NCI-H524 treated with DMSO at 0.1 percent for 48 hours (cell line): Measurements from ENCODE around the gene AUTS2.

Source experiments
- DNase-seq: peaks from one replicate; lab custom pipeline; 2025; lab: John Stamatoyannopoulos, UW

The AUTS2 gene

DNA sequence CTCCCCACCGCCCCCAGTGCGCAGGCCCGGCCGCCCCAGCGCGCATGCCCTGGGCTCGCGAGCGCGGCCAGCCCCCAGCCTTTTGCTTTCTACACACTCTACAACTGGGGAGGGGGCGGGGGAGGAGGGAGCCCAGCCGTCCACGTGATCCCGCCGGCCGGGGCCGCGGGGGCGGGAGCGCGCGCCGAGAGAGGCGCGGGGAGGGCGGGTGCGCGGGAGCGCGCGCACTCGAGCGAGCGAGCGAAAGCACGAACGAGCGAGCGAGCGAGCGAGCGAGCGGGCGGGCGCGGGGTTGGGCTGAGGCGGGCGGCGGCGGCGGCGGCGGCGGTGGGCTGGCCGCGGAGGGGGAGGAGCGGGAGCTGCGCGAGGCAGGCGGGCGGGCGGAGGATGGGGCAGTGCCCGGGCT is at the start of gene AUTS2:
AUTS2 (plus strand) TSS at position 395 of the 406 bp plus-strand sequence. CDS start 1,179 bp downstream, outside the sequence.
- peak; percentile 18 for DNase-seq

DNA sequence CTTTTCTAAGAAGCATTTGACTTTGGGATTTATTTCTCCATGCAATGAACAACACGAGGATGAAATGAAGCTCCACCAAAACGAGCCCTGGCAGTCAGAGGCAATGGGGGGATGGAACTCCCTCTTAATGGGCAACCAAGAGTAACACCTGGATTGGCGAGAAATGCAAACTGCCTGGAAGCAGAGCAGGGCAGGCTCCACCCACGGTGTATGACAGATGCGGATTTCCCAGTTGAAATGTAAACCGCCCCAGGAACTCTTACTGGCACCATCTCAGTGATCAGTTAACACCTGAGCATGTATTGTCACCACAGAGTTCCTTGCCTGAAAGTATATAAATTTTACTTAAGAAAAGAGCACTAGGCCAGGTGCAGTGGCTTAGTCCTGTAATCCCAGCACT is 47.3 kb upstream of the AUTS2 start:
- no peak for DNase-seq

DNA sequence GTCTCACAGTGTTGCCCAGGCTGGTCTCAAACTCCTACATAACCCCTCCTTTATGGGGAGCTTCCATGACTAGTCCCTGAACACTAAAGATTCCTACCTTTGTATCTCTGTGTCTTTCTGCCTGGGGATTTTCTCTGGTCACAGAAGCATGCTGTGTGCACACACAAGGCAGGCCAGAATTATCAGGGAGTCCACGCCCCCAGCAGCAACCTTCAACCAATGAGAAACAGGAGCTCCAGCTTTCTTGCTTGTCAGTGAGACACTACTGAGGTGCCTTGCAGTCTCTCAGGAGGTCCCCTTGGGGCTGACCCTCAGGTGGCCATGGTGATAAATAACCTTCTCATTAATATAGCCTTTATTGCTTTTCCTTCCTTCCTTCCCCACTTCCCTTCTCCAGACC is 45.1 kb upstream of the AUTS2 start:
- DNase-seq = no peak

DNA sequence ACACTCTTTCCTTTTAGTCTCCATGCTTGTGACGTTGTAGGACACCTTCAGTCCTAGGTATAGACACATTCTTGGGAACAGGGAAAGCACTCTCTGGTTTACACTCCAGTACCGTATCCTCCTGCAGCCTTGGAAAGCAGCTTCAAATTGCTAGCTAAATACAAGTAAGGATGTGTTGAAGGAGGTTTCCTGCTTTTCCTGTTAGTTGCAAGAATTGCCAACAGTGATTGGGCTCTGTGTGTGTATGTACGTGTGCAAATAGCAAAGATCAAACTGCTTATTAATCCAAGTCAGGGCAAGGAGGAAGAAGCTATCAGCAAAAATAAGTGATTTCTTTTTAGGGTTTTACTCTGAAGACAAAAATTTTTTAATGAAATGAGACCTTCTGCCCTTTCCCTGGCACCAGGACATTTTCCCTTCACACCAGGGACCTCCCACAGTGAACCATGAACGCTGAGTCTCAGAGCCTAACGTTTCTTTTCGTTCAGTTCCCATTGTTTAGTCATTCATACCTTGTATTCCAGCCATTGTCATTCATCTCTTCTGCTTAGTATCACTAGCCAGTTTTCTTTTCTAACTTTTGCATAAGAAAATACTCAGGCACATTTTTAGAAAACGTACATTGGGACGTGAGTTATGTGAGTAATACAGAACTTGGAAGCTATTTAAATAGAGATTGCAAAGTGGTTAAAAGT is 36.9 kb upstream of the AUTS2 start:
- DNase-seq = no peak

DNA sequence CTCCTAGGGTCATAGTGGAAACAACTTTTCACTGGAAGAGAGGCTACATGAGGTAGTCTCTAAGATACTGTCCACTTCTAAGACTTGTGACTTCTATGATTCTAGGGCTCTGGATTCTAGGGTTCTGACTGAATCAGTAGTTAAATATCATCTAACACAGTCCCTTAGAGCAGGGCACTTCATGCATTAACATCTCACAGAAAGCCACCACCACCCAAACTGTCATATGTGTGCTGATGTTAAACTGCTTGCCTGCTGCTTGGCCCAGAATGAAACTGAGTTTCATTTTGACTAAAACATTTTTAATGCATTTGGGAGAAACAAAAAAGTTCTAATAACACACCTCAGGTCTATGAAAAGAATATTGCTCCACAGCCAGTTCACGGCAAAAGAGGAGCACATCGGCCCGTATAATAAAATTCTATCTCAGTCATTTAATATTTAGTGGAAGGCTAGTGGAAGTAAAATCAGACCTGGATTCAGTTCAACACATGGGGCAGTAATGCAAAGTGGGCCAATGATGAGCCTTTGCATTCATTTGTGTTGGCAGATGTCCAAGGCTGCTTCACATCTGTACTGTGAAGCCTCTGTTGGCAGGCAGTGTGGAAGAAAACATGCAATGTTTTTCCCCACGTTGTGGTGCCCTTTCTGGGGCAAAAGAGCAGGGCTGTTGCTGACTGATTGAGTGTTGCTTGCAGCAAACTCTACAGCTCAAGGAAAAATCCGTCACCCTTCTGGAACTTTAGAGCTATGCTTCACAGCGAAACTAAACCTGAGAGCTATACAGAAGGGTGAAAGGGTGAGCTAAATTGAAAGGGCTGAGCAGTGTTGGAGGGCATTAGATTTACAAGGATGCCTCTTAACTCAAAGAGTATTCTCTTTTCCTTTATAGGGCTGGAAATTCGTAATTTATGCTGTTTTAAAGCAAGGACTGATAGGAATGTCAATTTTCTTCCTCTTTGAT is 33.5 kb upstream of the AUTS2 start:
- peak; percentile 24 for DNase-seq

DNA sequence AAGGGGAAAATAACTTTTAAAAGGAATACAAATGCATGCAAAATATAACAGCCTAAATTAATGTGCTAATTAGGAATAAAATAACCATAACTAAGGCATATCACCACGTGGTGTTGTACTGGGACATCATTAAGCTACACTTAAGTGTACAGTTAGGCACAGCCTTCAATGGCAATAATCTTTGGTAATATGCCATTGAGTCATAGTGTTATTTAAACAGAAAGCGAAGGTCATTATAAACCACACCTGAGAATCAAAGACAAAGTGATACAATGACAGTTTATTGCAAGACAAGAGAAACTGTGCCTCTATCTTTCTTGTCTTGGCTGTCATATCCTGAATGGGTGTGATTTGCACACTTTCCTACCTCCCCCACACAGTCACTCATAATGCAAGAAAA is 30.5 kb upstream of the AUTS2 start:
- no peak for DNase-seq

DNA sequence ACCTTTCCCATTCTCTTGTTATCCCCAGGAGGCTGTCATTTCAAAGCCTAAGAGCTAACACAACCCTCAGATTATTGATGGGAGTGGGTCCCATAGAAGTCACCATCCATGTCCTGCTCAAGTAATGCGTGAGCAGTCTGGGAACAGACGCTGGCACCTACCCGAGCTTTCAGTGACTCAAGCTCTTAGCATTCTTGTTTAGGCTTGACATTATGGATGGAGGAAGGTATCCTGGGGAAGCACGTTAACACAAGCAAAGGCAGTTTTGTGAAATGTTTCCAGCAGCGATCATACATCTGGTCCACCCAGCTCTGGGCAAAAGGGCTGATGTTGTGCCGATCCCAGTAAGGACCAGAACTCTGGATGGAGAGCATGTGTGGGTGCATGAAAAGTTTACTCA is 30.0 kb upstream of the AUTS2 start:
- no peak for DNase-seq

DNA sequence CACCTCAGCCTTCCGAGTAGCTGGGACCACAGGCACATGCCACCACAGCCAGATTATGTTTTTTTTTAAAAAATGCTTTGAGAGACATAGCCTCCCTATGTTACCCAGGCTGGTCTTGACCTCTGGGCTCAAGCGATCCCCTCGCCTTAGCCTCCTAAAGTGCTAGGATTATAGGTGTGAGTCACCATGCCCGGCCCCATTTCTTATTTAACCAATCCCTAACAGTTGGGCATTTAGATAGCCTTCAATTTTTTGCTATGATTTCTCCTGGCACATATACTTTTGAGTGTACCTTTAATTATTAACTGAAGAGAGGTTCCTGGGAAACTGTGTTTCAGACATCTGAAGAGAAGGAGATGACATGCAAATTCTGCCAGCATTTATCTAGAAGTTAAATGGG is 22.6 kb upstream of the AUTS2 start:
- no peak for DNase-seq

DNA sequence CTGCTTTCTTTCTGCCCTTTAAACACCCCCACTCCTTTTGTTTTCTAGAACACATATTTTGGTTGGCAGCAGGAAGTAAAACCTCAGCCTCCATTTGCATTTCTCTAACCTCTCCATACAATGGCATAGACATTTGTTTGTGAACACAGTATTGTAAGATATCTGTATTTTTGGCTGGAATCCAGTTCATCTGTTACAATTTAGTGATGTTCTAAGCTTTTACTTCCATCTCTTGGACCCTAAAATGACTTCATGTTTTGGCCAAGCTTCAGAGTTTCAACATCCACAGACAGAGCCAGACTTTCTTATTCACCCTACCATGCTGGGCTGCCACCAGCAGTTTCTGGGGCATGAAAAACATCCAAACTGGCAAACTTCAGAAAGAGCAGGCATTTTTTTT is 21.1 kb upstream of the AUTS2 start:
- no peak for DNase-seq

DNA sequence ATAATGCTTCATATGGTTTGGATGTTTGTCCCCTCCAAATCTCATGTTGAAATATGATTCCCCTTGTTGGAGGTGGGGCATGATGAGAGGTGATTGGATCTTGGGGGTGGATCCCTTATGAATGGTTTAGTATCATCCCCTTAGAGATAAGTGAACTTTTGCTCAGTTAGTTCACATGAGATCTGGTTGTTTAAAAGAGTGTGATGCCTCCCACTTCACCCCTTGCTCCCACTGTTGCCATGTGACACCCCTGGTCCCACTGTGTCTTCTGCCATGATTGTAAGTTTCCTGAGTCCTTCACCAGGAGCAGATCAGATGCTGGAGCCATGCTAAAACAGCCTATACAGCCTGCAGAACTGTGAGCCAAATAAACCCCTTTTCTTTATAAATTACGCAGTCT is 13.1 kb upstream of the AUTS2 start:
- DNase-seq = no peak

DNA sequence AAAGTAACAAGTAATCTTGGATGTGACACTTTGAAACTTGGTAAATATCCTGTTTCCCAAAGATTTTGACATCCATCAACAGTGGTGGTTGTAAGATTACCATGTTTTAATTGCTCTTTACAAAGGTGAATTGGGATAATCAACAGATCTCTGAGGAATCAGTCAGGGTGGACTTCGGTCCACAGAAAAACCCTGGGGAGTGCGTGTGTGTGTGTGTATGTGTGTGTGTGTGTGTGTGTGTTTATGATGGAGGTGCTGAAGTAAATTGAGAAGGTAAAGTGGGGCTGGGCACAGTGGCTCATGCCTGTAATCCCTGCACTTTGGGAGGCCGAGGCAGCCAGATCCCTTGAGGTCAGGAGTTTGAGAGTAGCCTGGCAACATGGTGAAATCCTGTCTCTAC is 12.0 kb upstream of the AUTS2 start:
- no peak for DNase-seq

DNA sequence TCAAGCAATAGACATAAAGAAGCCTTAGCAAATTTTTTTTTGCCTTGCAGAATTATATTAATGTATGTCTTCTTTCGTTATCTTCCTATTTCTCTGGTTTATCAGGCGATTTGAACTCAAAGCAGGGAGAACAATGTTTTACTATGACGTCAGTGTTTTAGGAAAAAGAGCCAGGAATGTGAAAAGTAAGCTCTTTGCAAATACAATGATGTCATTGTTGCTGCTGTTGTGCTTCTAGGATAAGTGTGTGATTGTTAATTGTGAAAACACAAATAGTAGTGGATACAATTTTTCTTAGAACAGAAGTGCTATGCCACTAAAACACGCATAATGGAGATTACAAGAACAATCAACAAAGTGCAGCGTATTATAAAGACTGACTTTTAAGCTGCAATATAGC is 9.5 kb upstream of the AUTS2 start:
- no peak for DNase-seq

DNA sequence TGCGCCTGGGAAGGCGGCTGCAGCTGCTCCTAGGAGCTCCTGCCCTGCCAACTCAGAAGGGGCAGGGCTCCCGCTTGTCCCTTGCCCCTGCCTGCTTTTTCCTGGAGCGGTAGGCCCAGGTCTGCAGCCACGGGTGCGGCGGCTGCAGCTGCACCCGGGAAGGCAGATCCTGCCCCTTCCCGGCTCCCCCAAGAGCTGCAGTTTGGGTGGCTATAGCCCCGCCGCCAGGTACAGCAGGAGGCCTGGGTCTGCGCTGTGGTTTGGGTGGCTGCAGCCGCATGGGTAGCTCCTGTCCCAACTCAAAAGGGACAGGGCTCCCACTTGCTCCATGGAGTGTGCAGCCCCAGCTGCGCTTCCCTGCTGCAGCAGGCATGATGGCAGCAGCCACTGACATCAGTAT is 6.5 kb upstream of the AUTS2 start:
- DNase-seq = no peak

DNA sequence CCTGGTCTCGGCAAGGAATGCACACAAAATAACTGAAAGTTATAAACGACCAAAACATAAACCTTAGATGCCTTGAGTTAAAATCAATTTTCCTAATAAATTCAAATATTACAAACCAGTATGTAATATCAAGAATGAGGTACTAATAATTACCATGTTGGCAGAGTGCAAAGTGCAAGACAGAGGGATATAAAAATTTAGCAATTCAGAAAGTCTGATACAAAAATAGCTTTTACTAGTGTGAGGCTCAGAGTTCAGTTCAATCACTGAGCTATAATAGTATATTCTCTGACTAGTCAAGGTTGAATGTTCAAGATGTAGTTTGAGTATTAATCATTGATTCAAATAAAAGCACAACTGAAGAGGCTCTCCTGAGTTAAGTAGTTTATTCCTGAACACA is 4.8 kb upstream of the AUTS2 start:
- DNase-seq = no peak

DNA sequence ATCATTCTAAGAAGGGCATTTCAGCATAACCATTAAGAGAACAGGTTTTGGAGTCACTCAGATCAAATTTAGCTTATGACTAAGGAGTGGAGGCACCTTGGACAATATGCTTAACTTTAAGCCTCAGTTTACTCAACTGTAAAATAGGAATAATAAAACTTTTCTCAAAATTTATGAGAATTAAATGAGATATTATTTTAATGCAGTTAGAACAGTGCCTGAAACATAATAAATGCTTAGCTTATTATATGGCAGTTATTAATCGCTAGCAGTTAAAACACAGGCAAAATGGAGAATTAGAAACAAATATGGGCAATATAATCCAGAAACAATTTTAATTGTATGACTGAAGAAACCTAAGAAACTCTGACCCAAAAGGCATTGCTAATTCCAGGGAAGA is 2.9 kb upstream of the AUTS2 start:
- DNase-seq = no peak

DNA sequence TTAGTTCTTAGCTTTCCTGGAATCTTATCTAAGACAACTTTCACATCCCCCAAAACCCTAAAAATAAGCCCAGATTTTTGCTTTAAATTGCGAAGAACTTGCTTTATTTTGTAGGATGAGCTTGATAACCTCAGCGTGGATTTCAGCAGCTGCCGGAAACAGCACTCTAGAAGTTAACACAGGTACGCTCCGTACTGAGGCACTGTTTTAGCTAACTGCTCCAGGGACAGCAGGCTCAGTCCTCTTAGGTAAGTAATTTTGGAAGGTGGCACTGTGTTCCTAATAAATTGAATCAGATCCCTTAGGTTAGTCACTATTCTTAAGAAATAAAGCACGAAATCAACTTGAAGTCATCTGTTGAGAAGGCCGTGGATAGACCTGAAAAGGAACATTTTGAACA is 2.2 kb upstream of the AUTS2 start:
- DNase-seq = no peak

DNA sequence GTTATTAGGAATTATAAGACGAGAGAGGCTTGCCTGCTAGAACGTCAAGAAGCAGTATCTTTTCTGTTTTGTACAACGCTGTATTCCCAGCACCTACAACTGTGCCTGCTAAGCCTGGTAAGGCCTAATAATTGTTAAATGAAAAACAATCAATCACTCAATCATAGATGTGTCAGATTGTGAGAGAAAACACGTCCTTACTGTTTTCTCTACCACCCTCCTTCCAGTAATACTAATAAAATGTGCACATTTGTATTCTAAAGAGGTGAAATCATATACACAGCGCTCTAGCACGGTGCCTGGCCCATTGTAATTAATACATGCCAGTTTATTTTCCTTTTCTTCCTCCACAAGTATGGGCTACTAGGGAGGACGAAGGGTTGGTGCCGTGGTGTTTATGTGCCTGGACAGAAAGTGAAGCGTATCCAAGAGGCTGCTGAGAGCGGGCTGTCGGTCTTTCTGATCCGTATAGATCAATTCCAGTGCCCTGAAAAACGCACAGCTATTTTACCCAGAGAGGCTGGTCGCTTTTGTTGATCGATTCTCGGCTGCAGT is 1.5 kb upstream of the AUTS2 start:
- DNase-seq = no peak

DNA sequence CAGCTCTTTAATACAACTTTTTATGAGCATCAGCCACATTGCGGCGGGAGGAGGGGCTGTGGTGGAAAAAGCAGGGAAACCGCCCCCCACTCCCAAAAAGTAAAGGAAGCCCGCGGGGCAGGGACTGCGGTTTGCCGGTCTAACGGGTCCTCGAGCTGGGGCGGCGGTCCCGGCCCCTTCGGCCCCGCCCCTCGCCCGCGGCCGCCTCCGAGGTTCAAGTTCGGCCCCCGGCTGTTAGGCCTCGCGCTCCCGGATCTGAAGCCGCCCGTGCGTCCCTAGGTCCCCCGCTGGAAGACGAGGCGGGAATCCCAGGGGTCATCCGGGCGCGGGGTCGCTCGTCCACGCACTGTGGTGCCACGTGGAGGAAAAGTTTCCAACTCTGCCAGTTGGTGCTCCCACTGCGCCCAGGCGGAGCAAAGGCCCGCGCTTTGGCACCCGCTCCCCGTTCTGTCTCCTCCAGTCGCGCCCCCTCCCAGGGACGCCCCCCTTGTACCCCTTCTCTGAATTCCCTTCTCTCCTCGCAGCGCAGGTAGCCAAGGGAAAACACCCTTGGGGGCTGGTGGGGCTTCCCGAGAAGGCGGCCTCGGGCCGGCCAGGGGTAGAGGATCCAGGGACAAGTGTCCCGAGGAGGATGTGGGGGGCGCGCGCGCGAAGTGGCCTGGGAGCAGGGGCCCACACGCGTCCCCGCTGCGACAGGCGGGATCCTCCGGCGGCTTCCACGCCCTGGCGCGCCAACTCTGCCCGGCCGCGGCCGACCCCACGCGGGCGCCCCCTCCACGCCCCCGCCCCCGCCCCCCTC is 798 bp upstream of the AUTS2 start:
- no peak for DNase-seq

DNA sequence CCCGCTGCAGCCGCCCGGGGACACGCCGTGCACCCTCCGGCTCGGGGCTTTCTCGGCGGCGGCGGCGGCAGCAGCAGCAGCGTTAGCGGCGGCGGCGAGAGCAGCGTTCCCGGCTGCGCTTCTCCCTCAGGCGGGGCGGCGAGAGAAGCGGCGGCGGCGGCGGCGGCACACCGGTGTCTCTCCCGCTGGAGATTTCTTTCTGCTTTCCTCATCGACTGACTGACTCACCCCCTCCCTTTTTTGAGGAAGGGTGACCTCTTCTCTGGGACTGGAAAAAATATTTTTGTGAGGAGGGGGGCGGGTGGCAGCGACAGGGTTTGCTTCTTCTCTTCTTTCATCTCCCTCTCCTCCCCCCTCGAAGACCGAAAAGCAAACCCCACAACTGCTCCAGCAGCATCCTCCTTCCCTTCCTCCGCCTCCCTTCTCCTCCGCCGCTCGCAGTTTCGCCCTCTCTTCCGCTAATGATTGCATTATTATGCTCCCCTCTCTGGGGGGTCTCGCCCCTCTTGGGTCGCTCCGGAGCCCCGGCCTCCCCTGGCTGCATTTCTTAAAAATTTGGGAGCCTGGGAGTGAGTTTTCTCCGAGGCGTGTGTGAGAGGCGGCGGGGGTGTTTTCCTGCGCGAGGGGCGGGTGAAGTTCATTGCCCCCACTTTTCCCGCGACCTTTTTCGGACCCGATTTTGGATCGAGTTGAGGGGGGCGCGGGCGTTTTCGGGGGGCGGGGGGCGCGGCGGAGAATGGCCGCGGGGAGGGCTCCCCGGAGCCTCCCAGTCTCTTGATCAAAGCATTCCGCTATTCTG is 411 bp downstream of the AUTS2 start:
- no peak for DNase-seq

DNA sequence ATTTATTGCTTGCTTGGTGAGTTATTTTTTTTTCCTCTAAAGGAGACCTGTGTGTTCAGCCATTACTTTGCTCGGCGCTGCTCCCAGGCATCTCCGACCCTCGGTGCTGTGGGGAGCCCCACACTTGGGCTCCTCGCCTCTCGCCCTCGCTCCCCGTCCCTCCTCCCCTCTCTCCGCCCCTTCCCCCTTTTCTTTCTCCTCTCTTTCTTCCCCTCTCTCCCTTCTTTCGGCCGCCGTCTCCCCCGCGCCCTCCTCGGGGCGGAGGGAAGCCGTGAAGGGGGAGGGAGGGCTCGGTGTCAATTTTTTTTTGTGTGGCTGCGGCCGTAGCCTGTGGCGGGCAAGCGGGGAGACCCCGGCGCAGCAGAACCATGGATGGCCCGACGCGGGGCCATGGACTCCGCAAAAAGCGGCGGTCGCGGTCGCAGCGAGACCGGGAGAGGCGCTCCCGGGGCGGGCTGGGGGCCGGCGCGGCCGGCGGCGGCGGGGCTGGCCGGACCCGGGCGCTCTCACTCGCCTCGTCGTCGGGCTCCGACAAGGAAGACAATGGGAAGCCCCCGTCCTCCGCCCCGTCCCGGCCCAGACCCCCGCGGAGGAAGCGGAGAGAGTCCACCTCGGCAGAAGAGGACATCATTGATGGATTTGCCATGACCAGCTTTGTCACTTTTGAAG is 1.1 kb downstream of the AUTS2 start:
- no peak for DNase-seq
